Right lobe of liver (tissue), 6 donors: ENCODE measurements around the gene SH3BP4. TPM values are rescaled to one million over a fixed set of nuclear protein-coding genes. Genes with fewer than 3 reads are reported as not detected.

Experiments
- ATAC-seq, 4 donors: fragments of 200-7000 bp; cut with Tn5 transposase; one replicate each; pipeline ENCODE4 v1.9.1; 2020; ENCODE audit warnings: mild to moderate bottlenecking in 4 of 4, moderate library complexity in 4 of 4
- DNase-seq, 3 donors: peaks; one replicate each; pipeline ENCODE4 v3.0.0-alpha.2; 2020
- H3K27ac ChIP-seq, 3 donors: fragments of 200-600 bp; one replicate each; pipeline ENCODE4 v1.8.0; 2022
- H3K27me3 ChIP-seq, 2 donors: fragments of 200-600 bp; one replicate each; pipeline ENCODE4 v1.8.0; 2022
- H3K36me3 ChIP-seq, 4 donors: fragments of 200-600 bp; sonication (generic) in 1 of 4; one replicate each; pipeline versions ENCODE4 v1.5.1 to v1.8.0; 2017 to 2022; ENCODE audit warnings: control low read depth in 1 of 4
- H3K4me1 ChIP-seq, 4 donors: fragments of 200-600 bp; sonication (generic) in 1 of 4; one replicate each; pipeline versions ENCODE4 v1.5.1 to v1.8.0; 2017 to 2022; ENCODE audit warnings: control low read depth in 1 of 4
- H3K4me3 ChIP-seq, 3 donors: fragments of 200-600 bp; one replicate each; pipeline ENCODE4 v1.8.0; 2022
- H3K9me3 ChIP-seq, 4 donors: fragments of 200-600 bp; sonication (generic) in 1 of 4; one replicate each; pipeline versions ENCODE4 v1.5.1 to v1.8.0; 2017 to 2022; ENCODE audit warnings: control low read depth in 1 of 4
- POLR2A ChIP-seq: fragments of 450-650 bp; IDR thresholded peaks from one replicate; pipeline ENCODE4 v1.6.1; 2017; ENCODE audit warnings: antibody characterized with exemption, mild to moderate bottlenecking
- WGBS: methylation state at CpG from one replicate; pipeline ENCODE4 v1.1.6; 2018; ENCODE audit warnings: low coverage, low lambda C conversion rate; ENCODE audit not compliant: insufficient coverage; ENCODE audit errors: missing lambda C conversion rate; 5-methylcytosine and 5-hydroxymethylcytosine counted together
- intact Hi-C, 2 donors: fragments of 100-400 bp; cut with DNase I; formaldehyde crosslinking; loops; one replicate each; pipeline versions ENCODE4 v1.11.2 to v1.14.1; 2022
- long read RNA-seq: library from polyadenylated mRNA; unstranded; transcript quantifications from one replicate; pipeline ENCODE4 v2.0.0, GENCODE V29; 2019
- total RNA-seq, 6 experiments: library from RNA; depleted of rRNA in 2 of 6; stranded (reverse); fragments of >200 nt in 2 of 6; fragmentation: NEBNext Ultra II Directional in 3 of 6; extraction: Animal tissue kit (Norgen Biotek cat#: 25700) in 3 of 6; gene quantifications; one replicate each; pipeline versions ENCODE4 v1.1.0 to v1.2.4, GENCODE V29; 2016 to 2023
- TF ChIP-seq, protein P1 (sequence below), 4 donors: fragments of 200-600 bp in 3 of 4; fragments of 450-650 bp in 1 of 4; IDR thresholded peaks; one replicate each; pipeline versions ENCODE4 v1.5.1 to v1.8.0; 2016 to 2022; ENCODE audit warnings: antibody characterized with exemption in 4 of 4, mild to moderate bottlenecking in 2 of 4
- donor health status: DM: no; HTN: yes; CAD: no.
- donor health status: DM: no; HTN: no; CAD: no.
- donor health status: DM: no; HTN: no; CAD: no.
- donor health status: DM: no; HTN: yes; CAD: no.
- donor health status: DM: no; HTN: yes; CAD: no.

SH3BP4 gene, protein sequence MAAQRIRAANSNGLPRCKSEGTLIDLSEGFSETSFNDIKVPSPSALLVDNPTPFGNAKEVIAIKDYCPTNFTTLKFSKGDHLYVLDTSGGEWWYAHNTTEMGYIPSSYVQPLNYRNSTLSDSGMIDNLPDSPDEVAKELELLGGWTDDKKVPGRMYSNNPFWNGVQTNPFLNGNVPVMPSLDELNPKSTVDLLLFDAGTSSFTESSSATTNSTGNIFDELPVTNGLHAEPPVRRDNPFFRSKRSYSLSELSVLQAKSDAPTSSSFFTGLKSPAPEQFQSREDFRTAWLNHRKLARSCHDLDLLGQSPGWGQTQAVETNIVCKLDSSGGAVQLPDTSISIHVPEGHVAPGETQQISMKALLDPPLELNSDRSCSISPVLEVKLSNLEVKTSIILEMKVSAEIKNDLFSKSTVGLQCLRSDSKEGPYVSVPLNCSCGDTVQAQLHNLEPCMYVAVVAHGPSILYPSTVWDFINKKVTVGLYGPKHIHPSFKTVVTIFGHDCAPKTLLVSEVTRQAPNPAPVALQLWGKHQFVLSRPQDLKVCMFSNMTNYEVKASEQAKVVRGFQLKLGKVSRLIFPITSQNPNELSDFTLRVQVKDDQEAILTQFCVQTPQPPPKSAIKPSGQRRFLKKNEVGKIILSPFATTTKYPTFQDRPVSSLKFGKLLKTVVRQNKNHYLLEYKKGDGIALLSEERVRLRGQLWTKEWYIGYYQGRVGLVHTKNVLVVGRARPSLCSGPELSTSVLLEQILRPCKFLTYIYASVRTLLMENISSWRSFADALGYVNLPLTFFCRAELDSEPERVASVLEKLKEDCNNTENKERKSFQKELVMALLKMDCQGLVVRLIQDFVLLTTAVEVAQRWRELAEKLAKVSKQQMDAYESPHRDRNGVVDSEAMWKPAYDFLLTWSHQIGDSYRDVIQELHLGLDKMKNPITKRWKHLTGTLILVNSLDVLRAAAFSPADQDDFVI
- 10 to 100 TPM; 18.8 to 30.4 (median 26.3) TPM for total RNA-seq
- long read RNA-seq, partial matches to known transcripts: 1 of 2 reads
- long read RNA-seq, other reads (novel, unspliced or antisense): 1 of 2 reads

DNA sequence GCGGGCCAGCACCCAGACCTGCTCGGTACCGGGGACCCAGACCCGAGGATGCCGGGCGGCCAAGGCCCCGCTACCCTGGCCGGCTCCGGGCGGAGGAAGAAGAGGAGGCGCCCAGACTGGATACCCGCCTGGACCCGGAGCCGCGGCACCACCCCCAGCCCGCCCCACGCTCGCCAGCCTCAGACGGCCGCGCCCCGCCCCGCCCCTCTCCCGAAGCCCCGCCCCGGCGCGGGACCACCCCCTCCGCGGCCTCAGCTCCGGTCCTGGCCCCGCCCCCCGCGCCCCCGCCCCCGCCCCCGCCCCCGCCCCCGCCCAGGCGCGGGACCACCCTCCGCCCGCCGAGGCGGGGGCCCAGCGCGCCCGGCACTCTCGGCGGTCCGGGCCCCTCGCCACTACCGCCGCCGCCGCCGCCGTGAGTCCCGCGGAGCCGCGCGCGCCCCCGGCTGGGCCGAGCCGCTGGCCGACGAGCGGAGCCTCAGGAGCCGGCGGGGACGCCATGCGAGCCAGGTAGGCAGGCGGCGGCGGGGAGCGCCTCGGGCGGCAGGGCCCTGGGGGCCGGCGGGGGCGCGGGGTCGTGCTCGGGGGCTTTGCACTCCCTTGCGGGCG, at the start of gene SH3BP4:
Gene SH3BP4 (plus strand): TSS at position 354 of the 606 bp plus-strand sequence. CDS start 82,986 bp downstream, outside the sequence.
- peak; percentile 91 to 94 (median 92) for DNase-seq
- Histone ChIP-seq H3K4me3 (peak within 1 kb of the TSS; percentile 65 to 86 (median 71)), H3K4me1 (peaks cover 0 to 25% (median 7%) of the 10 kb centered on the region in 4 donors), H3K9me3 (no peaks in the 10 kb centered on the region), H3K27ac (peak within 1 kb of the TSS; percentile 74 to 96 (median 94)), H3K27me3 (no peaks in the 10 kb centered on the region), H3K36me3 (no peaks in the 10 kb centered on the region)
- 0% methylated on average over 2 of the region's 88 CpGs for WGBS
- intact Hi-C loops: no loop called here
- peak; percentile 83 to 91 (median 88) for ATAC-seq
- TF ChIP-seq, protein P1, sequence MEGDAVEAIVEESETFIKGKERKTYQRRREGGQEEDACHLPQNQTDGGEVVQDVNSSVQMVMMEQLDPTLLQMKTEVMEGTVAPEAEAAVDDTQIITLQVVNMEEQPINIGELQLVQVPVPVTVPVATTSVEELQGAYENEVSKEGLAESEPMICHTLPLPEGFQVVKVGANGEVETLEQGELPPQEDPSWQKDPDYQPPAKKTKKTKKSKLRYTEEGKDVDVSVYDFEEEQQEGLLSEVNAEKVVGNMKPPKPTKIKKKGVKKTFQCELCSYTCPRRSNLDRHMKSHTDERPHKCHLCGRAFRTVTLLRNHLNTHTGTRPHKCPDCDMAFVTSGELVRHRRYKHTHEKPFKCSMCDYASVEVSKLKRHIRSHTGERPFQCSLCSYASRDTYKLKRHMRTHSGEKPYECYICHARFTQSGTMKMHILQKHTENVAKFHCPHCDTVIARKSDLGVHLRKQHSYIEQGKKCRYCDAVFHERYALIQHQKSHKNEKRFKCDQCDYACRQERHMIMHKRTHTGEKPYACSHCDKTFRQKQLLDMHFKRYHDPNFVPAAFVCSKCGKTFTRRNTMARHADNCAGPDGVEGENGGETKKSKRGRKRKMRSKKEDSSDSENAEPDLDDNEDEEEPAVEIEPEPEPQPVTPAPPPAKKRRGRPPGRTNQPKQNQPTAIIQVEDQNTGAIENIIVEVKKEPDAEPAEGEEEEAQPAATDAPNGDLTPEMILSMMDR (IDR thresholded peaks at IDR 0.05): no peak
- peak; percentile 66 for TF ChIP-seq POLR2A

DNA sequence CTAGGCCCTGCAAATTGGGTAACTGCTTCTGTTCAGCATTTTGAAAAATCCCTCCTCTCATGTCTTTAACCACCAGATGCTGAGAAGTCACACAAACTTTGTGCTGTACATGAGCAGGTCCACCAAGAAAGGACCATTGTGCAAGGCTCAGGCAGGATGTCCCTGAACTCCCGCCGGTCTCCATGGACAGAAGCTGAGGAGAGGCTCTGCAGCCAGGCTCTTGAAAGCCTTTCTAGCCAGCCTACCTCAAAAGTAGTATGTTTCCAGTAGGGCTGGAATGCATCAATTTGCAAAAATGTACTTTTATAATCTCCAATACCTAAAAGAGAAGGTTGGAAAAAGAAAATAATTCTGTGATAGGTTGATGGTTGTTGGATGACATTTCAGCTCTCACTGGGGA, 47.0 kb upstream of the SH3BP4 start:
- no peaks in the 10 kb centered on the region for H3K27me3 ChIP-seq
- DNase-seq (no peak), ATAC-seq (no peak)
- H3K4me1 ChIP-seq: no peaks in the 10 kb centered on the region
- intact Hi-C loops: no loop called here
- H3K9me3 ChIP-seq: no peaks in the 10 kb centered on the region
- no peak overlapping the region for H3K27ac ChIP-seq
- TF ChIP-seq, protein P1 (IDR thresholded peaks at IDR 0.05): no peak
- no peak for TF ChIP-seq POLR2A
- no peaks in the 10 kb centered on the region for H3K36me3 ChIP-seq
- no peak overlapping the region for H3K4me3 ChIP-seq
- WGBS: 94% methylated on average over 2 of the region's 2 CpGs

- ATAC-seq: no peak
- H3K27me3 ChIP-seq: no peaks in the 10 kb centered on the region
- H3K9me3 ChIP-seq: no peaks in the 10 kb centered on the region
- H3K27ac ChIP-seq: no peak overlapping the region
- DNase-seq: no peak
- WGBS: 79% methylated on average over 12 of the region's 12 CpGs
- no peaks in the 10 kb centered on the region for H3K36me3 ChIP-seq
- TF ChIP-seq, protein P1 (IDR thresholded peaks at IDR 0.05): no peak
- TF ChIP-seq POLR2A: no peak
- peaks cover 0 to 2% (median 0%) of the 10 kb centered on the region in 4 donors for H3K4me1 ChIP-seq
- H3K4me3 ChIP-seq: no peak overlapping the region
- intact Hi-C loops: no loop called here
Observed at GRCh38 chr2:234905547-234906265, 46.1 kb upstream of the SH3BP4 start.

- H3K4me1 ChIP-seq: peaks cover 0 to 2% (median 0%) of the 10 kb centered on the region in 4 donors
- H3K27ac ChIP-seq: no peak overlapping the region
- no peak for DNase-seq
- WGBS: 63% methylated on average over 3 of the region's 3 CpGs
- no peaks in the 10 kb centered on the region for H3K36me3 ChIP-seq
- no peaks in the 10 kb centered on the region for H3K9me3 ChIP-seq
- ATAC-seq: no peak
- intact Hi-C loops: no loop called here
- H3K27me3 ChIP-seq: no peaks in the 10 kb centered on the region
- no peak overlapping the region for H3K4me3 ChIP-seq
- TF ChIP-seq POLR2A: no peak
- TF ChIP-seq, protein P1 (IDR thresholded peaks at IDR 0.05): no peak
Observed at GRCh38 chr2:234910186-234910679, 41.6 kb upstream of the SH3BP4 start.
